DMS114 treated with DMSO at 0.1 percent for 48 hours (cell line): ENCODE data around the gene KPNA6.
"Not testable (repeated sequence)": the region's sequence is repeated elsewhere in the genome, so short reads cannot be mapped to it uniquely, and the experiment has no call there.

Source experiments
- DNase-seq: peaks from one replicate; lab custom pipeline; 2025; ENCODE audit not compliant: unreplicated experiment; lab: John Stamatoyannopoulos, UW

Gene KPNA6

DNA sequence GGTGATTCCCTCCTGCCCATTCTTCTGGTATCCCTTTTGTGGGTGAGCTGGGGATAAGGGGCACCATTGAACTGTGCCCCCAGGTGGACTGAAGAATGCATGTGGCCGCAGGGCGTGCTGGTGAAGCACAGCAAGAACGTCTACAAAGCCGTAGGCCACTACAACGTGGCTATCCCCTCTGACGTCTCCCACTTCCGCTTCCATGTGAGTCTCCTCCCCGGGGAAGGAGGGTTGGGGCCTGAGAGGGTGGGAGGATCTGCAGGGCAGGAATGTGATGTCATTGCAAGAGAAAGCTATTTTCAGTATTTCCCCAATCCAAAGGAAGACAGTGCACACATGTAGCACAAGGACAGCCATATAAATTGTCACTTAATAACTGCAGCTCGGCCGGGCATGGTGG, 7.5 kb upstream of the KPNA6 start:
- DNase-seq, result no peak

DNA sequence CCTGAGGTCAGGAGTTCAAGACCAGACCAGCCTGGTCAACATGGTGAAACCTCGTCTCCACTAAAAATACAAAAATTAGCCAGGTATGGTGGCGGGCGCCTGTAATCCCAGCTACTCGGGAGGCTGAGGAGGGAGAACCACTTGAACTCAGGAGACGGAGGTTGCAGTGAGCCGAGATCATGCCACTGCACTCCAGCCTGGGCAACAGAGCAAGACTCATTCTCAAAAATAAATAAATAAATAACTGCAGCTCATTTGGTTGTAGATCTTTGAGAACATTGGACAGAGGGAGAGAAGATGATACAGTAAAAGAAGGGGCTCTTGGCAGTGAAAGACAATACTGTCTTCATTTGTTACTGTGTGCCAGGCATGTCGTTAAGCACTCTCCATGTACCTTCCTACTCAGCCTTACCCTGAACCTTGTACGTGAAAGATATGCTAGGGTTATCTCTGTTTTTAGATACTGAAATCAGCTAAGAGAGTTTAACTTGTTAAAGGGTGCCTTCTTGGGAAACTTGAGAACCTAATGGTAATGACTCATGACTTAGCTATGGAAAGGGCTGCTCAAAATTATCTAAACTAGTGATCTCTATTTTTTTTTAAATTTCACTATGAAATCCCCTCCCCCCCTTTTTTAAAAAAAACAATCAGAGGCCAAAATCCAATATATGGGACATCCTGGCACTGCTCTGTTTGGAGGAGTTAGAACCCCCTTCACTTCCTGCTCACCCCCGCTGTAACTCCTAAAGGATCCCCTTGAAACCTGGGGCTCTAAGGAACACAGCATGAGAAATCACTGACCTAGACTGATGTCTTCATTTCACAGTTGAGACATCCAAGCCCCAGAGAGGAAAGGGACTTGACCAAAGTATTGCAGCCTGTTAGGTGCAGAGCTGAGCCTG, 6.8 kb upstream of the KPNA6 start:
- no peak for DNase-seq

DNA sequence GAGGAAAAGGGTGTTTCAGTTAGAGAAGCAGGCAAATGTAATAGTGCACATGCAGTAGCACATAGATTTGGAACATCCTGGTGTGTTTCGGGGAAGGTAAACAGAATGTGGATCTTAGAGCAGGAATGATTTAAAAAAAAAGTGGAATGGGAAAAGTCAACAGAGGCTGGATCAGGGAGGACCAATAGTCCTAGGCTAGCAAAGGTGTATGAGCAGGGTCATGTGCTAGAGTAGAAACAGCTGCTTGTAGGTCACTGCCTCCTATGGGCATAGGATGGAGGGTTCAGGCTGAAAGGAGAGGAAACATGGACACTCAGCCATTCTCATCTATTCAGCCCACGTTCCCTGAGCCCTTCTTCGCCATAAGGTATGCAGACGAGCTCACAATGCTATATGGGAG, 3.7 kb upstream of the KPNA6 start:
- no peak for DNase-seq

DNA sequence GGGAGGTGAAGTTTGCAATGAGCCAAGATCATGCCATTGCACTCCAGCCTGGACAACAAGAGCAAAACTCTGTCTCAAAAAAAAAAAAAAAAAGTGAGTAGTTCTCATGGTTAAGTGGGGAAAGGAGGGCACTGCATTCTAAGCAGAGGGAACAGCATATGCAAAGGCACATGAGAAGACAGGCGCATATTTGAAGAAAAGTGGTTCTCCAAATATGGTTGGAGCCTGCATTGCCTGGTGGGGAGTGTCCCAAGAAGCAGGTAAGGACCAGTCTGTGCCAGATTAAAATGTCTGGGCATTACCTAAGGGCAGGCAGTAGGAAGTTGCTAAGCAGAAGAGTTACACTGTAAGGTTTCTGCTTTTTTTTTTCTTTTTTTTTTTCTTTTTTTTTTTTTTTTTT, 2.5 kb upstream of the KPNA6 start:
- DNase-seq, result no peak

DNA sequence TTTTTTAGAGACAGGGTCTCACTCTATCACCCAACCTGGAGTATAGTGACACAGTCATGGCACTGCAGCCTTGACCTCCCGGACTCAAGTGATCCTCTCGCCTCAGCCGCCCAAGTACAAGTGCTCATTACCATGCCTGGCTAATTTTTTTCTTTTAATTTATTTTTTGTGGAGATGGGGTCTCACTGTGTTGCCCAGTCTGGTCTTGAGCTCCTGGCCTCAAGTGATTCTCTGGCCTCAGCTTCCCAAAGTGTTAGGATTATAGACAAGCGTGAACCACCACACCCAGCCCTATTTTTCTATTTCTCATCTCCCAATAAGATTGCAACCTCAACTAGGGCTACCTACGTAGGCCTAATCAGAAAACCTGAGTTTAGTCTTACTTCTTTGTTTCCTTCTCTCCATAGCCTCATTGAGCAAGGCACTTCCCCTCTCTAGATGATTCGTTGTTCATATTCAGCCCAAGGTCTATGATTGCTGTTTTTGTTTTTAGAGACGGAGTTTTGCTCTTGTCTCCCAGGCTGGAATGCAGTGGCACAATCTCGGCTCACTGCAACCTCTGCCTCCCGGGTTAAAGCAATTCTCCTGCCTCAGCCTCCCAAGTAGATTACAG, 1.1 kb upstream of the KPNA6 start:
- DNase-seq, result no peak

DNA sequence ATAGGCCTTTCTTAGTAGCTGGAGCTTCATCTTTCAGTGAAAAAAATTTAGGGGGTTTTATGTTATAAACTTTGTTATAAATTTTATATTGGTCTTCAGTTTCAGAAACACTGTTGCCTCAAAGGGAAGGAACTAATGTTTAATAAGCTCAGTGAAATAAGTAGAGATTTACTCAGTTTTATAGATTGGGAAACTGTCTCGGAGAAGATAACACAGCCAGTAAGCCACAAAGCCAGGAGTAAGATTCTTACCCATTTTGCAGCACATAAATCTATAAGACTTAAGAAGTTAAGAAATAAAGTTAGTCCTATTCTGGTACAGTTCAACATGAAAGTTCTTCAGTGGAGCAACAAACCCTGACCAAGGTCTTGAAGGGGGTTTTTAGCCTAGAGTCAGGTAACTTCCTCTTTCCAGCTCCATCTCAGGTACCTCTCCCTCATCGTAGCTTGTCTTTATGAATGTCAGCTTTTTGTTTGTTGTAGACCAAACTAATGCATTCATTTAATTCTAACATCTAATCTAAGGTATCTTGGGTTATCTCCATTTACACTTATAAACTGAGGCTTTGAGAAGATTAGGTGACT, 3.3 kb downstream of the KPNA6 start:
- DNase-seq, result no peak

DNA sequence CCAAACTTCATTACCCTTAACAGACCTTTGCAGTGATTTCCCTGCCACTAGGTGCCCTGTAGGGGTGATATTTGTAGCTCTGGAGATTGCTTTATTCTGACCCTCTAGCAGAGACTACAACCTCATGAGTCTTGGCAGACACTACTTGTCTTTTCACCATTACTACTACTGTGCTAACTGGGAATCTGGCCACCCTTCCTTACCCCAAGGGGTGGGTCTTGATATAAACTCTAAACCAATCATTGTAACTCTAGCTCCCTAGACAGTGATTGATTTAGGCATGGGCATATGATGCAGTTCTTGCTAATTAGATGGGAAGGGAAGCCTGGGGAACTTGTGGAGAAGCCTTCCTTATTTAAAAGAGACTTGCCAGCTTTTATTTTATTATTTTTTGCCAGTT, 3.9 kb downstream of the KPNA6 start:
- no peak for DNase-seq

DNA sequence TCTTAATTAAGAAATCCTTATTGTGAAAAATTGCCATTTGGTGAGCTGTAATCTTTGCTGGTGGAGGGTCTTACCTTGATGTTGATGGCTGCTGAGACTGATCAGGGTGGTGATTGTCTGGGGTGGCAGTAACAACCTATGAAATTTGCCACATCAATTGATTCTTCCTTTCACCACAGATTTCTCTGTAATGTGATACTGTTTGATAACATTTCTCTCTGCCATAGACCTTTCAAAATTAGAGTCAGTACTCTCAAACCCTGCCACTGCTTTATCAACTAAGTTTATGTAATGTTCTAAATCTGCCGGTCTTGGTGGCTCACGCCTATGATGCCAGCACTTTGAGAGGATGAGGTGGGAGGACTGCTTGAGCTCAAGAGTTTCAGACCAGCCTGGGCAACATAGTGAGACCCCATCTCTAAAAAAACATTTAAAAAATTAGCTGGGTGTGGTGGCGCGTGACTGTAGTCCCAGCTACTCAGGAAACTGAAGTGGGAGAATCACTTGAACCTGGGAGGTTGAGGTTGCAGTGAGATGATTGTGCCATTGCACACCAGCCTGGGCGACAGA, 5.0 kb downstream of the KPNA6 start:
- DNase-seq, result no peak

DNA sequence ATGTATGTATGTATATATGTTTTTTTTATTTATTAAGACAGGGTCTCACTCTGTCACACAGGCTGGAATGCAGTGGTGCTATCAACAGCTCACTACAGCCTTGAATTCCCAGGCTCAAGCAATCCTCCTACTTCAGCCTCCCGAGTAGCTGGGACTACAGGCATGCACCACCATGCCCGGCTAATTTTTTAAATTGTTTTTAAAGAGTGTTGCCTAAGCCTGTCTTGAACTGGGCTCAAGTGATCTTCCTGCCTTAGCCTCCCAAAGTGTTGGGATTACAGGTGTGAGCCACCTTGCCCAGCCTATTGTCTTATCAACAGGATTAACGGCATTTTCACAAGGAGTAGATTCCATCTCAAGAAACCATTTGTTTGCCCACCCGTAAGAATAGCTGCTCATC, 5.6 kb downstream of the KPNA6 start:
- not testable (repeated sequence) for DNase-seq

DNA sequence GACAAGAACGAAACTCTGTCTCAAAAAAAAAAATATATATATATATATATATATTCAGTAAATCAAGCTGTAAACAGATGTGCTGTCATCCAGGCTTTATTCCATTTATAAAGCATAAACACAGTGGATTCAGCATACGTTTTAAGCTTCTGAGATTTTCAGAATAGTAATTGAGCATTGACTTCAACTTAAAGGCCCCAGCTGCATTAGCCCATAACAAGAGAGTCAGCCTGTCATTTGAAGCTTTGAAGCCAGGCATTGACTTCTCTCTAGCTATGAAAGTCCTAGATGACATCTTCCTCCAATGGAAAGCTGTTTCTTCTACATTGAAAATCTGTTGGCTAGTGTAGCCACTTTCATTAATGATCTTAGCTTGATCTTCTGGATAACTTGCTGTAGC, 6.6 kb downstream of the KPNA6 start:
- no peak for DNase-seq

DNA sequence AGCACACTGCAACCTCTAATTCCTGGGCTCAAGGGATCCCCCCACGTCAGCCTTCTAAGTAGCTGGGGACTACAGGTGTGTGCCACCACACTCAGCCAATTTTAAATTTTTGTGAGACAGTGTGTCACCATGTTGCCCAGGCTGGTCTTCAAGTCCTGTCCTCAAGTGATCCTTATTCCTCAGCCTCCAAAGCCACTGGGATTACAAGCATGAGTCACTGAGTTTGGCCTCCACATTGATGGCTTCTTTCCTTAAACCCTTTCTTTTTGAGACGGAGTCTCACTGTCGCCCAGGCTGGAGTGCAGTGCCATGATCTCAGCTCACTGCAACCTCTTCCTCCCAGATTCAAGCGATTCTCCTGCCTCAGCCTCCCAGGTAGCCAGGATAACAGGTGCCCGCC, 7.6 kb downstream of the KPNA6 start:
- DNase-seq, result no peak

DNA sequence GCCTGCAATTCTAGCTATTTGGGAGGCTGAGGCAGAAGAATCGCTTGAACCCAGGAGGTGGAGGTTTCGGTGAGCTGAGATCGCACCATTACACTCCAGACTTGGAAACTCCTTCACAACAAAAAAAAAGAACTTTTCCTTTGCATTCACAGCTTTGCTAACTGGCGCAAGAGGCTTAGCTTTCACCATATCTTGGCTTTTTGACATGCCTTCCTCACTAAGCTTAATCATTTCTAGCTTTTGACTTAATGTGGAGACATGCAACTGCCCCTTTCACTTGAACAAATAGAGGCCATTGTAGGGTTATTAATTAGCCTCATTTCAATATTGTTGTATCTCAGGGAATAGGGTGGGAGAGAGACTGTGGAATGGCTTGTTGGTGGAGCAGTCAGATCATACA, 8.7 kb downstream of the KPNA6 start:
- no peak for DNase-seq

DNA sequence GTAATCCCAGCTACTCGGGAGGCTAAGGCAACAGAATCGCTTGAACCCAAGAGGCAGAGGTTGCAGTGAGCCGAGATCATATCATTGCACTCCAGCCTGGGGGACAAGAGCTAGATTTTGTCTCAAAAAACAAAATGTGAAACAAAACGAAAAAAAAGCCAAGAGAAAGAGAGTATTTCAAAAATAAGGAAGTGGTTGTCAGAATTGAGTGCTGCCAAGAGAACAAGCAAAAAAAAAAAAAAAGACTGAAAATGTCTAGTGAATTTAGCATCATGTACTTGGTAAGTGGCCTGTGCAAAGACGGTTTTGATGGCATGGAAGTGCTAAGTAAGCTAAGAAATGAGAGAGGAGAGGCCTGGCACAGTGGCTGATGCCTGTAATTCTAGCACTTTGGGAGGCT, 14.3 kb downstream of the KPNA6 start:
- no peak for DNase-seq

DNA sequence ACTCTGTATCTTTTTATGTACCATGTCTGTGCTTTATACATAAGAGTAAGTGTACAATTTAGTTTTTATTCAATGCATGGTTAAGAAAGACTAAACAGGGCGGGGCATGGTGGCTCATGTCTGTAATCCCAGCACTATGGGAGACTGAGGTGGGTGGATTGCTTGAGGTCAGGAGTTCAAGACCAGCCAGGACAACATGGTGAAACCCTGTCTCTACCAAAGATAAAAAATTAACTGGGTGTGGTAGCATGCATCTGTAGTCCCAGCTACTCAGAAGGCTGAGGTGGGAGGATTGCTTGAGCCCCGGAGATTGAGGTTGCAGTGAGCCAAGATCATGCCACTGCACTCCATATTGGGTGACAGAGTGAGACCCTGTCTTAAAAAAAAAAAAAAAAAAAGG, 15.5 kb downstream of the KPNA6 start:
- DNase-seq, result not testable (repeated sequence)

DNA sequence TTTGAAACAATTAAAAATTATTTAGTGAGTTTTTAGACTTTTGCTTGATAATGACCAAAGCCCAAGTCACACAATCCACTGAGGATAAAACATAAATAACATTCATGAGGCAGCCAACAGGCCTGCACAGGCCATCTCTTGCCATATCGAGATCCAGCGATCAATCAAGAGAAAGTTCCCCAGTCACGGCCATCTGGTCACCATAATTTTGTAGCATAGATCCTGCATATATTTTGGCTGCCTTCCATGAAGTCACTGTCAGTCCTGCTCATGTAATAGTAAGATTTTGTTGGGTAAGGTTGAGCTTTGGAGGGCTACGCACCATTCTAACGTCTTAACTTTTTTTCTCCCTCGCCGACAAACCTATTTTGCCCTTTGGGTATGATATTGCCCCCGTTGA, 17.5 kb downstream of the KPNA6 start:
- no peak for DNase-seq

DNA sequence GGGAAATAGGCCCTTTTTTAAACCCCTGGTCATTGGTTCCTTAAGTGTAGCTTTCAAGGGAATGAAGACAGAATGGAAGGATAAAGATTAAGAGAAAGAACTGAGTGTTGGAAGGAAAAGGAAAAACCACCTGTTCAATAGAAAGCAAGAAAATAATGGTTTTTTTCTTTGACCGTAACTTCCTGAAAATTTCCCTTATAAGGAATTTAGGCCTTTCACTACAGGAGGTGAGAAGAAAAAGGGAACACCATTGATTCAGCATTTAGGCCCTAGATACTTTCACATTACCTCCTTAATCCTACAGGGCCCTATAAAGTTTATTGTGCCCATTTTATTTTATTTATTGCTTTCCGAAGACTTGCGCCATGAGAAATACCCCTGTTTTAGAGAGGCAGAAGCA, 18.9 kb downstream of the KPNA6 start:
- no peak for DNase-seq

DNA sequence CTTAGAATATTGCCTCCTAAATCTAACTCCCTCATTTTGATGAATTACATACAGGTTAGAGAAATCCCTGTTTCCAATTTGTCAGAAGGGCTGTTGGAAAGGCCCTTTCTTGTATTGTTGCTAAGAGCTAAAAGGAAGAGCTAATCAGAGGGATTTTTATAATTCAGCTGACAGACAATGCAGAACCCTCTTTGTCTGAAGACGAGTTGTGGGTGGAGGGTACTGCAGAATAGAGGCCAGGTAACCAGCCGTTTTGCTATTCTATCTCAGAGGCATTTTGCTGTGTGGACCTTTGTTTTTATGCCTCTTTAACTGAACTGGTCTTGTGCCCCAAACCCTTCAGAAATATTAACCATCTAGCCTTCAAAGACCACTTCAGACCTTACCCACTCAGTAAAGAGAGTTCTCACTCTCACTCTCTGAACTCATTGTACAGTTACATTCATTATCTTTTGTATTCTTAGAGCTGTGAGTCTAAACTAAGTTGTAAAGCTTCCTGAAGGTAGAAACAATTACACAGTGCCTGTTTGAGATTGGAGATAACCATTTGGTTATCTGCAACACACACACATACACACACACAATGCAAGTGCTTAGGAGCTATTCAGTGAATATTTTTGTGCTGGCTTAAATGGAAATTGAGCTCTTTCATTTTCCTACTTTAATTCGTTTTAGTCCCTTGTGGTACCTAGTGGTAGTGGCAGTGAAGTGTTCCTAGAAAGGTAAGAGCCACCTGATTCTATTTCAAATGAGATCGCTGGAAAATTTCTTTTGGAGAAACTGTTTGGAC, 19.7 kb downstream of the KPNA6 start:
- no peak for DNase-seq

DNA sequence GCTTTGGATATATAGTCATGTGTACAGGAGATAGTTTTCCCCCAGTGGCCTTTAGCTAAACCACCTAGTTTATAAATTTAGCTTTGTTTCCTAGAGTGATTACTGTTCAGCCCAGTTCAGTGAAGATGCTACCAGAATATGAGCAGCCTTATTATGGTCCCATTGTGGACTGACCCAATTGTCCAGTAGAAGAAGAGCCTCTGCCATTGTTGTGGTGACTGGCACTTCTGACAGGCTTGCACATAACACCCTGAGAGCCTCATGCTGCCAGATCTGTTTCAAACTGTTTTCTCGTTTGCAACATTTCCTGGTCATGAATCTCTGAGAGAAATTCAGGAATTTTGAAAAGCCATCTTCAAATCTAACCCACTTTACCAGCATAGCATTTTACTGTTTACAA, 20.6 kb downstream of the KPNA6 start:
- DNase-seq, result no peak

DNA sequence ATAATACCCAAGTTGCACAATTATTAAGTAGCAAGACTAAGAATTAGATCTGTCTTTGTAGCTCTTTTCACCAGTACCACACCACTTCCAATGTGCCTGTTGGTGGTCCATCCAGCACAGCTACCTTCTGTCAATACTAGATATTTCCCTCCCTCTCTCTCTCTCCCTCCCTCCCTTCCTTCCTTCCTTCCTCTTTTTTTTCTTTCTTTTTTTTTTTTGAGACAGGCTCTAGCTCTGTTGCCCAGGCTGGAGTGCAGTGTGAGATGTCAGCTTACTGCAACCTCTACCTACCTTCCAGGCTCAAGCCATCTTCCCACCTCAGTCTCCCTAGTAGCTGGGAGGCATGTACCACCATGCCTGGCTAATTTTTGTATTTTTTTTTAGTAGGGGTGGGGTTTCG, 21.1 kb downstream of the KPNA6 start:
- no peak for DNase-seq

DNA sequence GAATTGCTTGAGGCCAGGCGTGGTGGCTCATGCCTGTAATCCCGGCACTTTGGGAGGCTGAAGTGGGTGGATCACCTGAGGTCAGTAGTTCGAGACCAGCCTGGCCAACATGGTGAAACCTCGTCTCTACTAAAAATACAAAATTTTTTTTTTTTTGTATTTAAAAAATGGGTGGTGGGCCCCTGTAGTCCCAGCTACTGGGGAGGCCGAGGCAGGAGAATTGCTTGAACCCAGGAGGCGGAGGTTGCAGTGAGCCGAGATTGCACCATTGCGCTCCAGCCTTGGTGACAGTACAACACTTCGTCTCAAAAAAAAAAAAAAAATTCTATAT, 26.1 kb downstream of the KPNA6 start:
- not testable (repeated sequence) for DNase-seq

DNA sequence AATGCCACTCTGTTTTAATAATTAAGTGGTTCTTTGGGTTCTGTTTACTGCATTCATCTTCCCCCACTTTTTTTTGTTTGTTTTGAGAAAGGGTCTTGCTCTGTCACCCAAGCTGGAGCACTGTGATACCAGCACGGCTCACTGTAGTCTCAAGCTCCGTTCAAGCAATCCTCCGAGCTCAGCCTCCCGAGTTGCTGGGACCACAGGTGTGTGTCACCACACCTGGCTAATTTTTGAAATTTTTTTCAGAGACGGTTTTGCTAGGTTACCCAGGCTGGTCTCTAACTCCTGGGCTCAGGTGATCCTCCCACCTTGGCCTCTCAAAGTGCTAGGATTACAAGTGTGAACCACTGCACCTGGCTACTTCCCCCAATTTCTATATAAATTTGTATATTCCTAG, 29.3 kb downstream of the KPNA6 start:
- DNase-seq, result no peak
